ENCODE data around the gene STX18. TPM values are rescaled to one million over a fixed set of nuclear protein-coding genes. Genes with fewer than 3 reads are reported as not detected.
"Not testable (repeated sequence)": the region's sequence is repeated elsewhere in the genome, so short reads cannot be mapped to it uniquely, and the experiment has no call there.

Gene STX18
- total and polyA plus RNA-seq, 8 donors, result 18.6 to 60.6 (median 51.9) TPM

- Histone ChIP-seq H3K4me1 (no peaks in the 10 kb centered on the region), H3K9me3 (no peaks in the 10 kb centered on the region), H3K36me3 (no peaks in the 10 kb centered on the region), H3K27ac (no peak overlapping the region), H3K4me3 (no peak overlapping the region), H3K27me3 (no peaks in the 10 kb centered on the region)
- intact Hi-C loops (cut with DNase I), result no loop called here
- no peak for ATAC-seq
- TF ChIP-seq CTCF (IDR thresholded peaks at IDR 0.05), result no peak
- DNase-seq, result no peak
Measured at GRCh38 chr4:4514786-4515185, 27.1 kb downstream of the STX18 start.

DNA sequence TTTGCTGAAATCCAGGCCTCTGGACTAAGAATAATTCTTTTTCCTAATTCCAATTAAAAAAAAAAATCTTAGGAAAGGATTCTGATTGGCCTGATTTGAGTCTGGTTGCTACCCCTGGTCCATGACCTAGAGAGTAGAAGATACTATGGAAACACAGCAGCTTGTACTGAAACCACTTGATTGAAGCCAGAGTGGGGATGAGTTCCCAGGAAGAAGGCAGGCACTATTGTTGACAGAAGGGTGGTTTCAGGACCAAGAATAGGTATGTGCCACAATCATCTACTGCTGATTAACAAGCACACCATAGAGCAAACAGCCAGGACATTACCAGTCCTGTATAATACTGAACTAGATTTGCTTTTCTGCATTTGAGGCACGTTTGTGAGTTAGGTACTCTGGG, 29.6 kb downstream of the STX18 start:
- H3K36me3 ChIP-seq, result no peaks in the 10 kb centered on the region
- ATAC-seq (no peak), DNase-seq (no peak)
- H3K4me1 ChIP-seq, result no peaks in the 10 kb centered on the region
- no peak overlapping the region for H3K4me3 ChIP-seq
- H3K9me3 ChIP-seq, result no peaks in the 10 kb centered on the region
- H3K27me3 ChIP-seq, result no peaks in the 10 kb centered on the region
- no peak for TF ChIP-seq CTCF (IDR thresholded peaks at IDR 0.05)
- H3K27ac ChIP-seq, result no peak overlapping the region
- intact Hi-C loops (cut with DNase I), result no loop called here

DNA sequence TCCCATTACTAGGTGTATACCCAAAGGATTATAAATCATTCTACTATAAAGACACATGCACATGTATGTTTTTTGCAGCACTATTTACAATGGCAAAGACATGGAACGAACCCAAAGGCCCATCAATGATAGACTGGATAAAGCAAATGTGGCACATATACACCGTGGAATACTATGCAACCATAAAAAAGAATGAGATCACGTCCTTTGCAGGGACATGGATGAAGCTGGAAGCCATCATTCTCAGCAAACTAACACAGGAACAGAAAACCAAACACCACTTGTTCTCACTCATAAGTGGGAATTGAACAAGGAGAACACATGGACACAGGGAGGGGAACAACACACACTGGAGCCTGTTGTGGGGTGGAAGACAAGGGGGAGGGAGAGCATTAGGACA, 31.2 kb downstream of the STX18 start:
- DNase-seq; H3K4me3 ChIP-seq; H3K4me1 ChIP-seq; ATAC-seq; intact Hi-C loops (cut with DNase I); H3K27ac ChIP-seq; H3K36me3 ChIP-seq; H3K9me3 ChIP-seq; H3K27me3 ChIP-seq: not testable (repeated sequence)

DNA sequence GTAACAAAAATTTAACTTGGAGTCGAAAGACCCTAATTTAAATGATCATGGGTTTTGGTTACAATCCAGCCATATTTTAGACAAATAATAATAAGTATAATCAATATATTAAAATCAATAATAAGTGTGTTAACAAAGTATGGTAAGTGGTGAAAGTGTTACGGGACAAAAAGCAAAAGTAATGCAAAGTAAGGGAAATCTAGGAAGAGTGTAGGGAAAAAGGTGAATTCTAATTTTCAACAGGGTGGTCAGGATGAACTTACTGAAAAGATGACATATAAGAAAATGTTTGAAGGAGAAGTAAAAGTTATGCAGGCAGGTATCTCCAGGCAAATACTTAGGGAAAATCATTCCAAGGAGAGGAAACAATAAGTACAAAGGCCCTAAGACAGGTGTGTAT, 32.3 kb downstream of the STX18 start:
- no peak overlapping the region for H3K4me3 ChIP-seq

GRCh38 chr4:4507923-4508322, 33.9 kb downstream of the STX18 start:
- Histone ChIP-seq H3K36me3 (no peaks in the 10 kb centered on the region), H3K27me3 (no peaks in the 10 kb centered on the region), H3K4me1 (peaks cover 0 to under 1% of the 10 kb centered on the region in 2 donors), H3K4me3 (no peak overlapping the region), H3K27ac (no peak overlapping the region), H3K9me3 (no peaks in the 10 kb centered on the region)
- no peak for ATAC-seq
- intact Hi-C loops (cut with DNase I), result no loop called here
- TF ChIP-seq CTCF (IDR thresholded peaks at IDR 0.05), result no peak
- DNase-seq, result no peak

More for the DNA sequence above, 32.3 kb downstream of the STX18 start:
- Histone ChIP-seq H3K9me3 (no peaks in the 10 kb centered on the region), H3K27ac (no peak overlapping the region), H3K27me3 (no peaks in the 10 kb centered on the region), H3K36me3 (no peaks in the 10 kb centered on the region), H3K4me1 (no peaks in the 10 kb centered on the region)
- ATAC-seq (no peak), DNase-seq (no peak)
- intact Hi-C loops (cut with DNase I), result no loop called here
- no peak for TF ChIP-seq CTCF (IDR thresholded peaks at IDR 0.05)

DNA sequence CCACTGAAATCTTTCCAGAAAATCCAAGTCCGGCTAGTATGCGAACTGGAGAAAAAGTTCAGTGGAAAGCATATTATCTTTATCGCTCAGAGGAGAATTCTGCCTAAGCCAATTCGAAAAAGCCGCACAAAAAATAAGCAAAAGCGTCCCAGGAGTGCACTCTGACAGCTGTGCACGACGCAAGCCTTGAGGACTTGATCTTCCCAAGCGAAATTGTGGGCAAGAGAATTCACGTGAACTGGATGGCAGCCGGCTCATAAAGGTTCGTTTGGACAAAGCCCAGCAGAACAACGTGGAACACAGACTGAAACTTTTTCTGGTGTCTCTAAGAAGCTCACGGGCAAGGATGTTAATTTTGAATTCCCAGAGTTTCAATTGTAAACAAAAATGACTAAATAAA, 34.4 kb downstream of the STX18 start:
- intact Hi-C loops (cut with DNase I), result no loop called here
- H3K27ac ChIP-seq, result no peak overlapping the region
- no peak overlapping the region for H3K4me3 ChIP-seq
- no peaks in the 10 kb centered on the region for H3K27me3 ChIP-seq
- no peaks in the 10 kb centered on the region for H3K9me3 ChIP-seq
- peaks cover 0 to 6% of the 10 kb centered on the region in 2 donors for H3K4me1 ChIP-seq
- ATAC-seq (no peak), DNase-seq (no peak)
- H3K36me3 ChIP-seq, result no peaks in the 10 kb centered on the region
- TF ChIP-seq CTCF (IDR thresholded peaks at IDR 0.05), result no peak
